Measurements from ENCODE around the gene ABLIM2. TPM values are rescaled to one million over a fixed set of nuclear protein-coding genes. Genes with fewer than 3 reads are reported as not detected.

The ABLIM2 gene
- total RNA-seq, 2 donors from 2014 or later: 6.0 to 20.8 TPM

DNA sequence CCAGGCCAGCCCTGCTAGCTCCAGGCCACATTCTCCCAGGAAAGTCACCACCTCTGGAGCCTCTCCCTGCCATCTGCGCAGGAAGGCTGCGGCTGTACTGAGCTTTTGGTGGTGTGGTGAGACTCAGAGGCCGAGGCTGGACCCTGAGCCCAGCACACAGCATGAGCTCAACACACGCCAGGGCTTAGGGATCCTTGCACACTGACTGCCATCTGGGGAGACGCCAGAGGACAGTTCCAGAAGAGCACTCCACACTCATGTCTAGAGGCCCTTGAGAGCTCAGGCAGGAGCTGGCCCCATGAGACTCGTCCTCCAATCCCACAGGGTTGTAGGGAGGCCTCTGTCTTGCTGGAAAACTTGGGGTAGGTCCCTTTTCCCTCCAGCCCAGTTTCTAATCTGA lies 40.6 kb downstream of the ABLIM2 start:
- TF ChIP-seq, protein P1, sequence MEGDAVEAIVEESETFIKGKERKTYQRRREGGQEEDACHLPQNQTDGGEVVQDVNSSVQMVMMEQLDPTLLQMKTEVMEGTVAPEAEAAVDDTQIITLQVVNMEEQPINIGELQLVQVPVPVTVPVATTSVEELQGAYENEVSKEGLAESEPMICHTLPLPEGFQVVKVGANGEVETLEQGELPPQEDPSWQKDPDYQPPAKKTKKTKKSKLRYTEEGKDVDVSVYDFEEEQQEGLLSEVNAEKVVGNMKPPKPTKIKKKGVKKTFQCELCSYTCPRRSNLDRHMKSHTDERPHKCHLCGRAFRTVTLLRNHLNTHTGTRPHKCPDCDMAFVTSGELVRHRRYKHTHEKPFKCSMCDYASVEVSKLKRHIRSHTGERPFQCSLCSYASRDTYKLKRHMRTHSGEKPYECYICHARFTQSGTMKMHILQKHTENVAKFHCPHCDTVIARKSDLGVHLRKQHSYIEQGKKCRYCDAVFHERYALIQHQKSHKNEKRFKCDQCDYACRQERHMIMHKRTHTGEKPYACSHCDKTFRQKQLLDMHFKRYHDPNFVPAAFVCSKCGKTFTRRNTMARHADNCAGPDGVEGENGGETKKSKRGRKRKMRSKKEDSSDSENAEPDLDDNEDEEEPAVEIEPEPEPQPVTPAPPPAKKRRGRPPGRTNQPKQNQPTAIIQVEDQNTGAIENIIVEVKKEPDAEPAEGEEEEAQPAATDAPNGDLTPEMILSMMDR (IDR thresholded peaks at IDR 0.05): no peak
- TF ChIP-seq POLR2A (IDR thresholded peaks at IDR 0.05): no peak
- intact Hi-C loops (cut with DNase I): no loop called here
- 94 to 95% methylated on average over 2 to 6 of the region's 6 CpGs for WGBS, 2 donors

DNA sequence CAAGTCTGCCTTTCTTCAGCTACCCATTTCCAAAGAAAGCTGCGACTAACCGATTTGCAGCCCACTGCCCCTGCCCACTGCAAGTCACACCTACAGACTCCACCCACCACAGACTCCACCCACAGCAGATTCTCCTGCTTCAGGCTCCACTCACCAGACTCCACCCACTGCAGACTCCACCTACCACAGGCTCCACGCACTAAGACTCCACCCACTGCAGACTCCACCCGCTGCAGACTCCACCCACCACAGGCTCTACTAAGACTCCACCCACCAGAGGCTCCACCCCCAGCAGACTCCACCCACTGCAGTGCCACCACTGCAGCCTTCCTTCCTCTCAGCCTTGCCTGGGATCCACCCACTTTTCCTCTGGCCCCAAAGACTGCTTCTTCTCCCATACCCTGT lies 41.3 kb downstream of the ABLIM2 start:
- Histone ChIP-seq H3K4me1 (peaks cover 42% of the 10 kb centered on the region), H3K36me3 (replicated peaks in 1 of 2; ENCODE audit: insufficient read depth in 1 of 2, low read depth in 2 of 2) (no peaks in the 10 kb centered on the region), H3K27me3 (no peaks in the 10 kb centered on the region), H3K27ac (no peak overlapping the region), H3K9me3 (no peaks in the 10 kb centered on the region), H3K4me3 (no peak overlapping the region)
- ATAC-seq (peak; percentile 45), DNase-seq (peak; percentile 73 to 92 (median 75))
- TF ChIP-seq POLR2A (IDR thresholded peaks at IDR 0.05): no peak
- TF ChIP-seq, protein P1 (IDR thresholded peaks at IDR 0.05): no peak
- 42 to 53% methylated on average over 4 of the region's 4 CpGs for WGBS, 2 donors
- intact Hi-C loops (cut with DNase I): no loop called here

More for the DNA sequence above, 40.6 kb downstream of the ABLIM2 start:
- H3K36me3 ChIP-seq (replicated peaks in 1 of 2; ENCODE audit: insufficient read depth in 1 of 2, low read depth in 2 of 2): no peaks in the 10 kb centered on the region
- DNase-seq (no peak), ATAC-seq (no peak)
- H3K9me3 ChIP-seq: no peaks in the 10 kb centered on the region
- no peaks in the 10 kb centered on the region for H3K27me3 ChIP-seq
- peaks cover 35% of the 10 kb centered on the region for H3K4me1 ChIP-seq
- H3K4me3 ChIP-seq: no peak overlapping the region
- H3K27ac ChIP-seq: no peak overlapping the region

DNA sequence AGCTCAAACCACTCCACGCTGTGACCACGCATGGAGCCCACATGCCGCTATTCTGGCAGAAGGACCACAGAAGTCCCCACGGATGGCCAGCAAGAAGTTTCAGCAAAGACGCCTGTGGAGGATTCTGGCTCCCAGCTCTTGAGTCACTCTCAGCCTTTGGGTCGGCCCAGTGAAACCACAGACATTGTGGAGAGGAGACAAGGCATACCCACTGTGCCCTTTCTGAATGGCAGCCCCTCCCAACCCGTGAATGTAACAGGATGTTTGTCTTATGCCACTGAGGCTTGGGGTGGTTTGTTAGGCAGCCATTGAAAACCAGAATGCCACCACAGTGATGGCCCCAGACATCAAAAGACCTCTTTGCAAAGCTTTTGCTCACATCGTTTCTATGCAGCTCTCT lies 42.7 kb downstream of the ABLIM2 start:
- no peak for DNase-seq
- no peaks in the 10 kb centered on the region for H3K27me3 ChIP-seq
- 75 to 81% methylated on average over 5 to 8 of the region's 8 CpGs for WGBS, 2 donors

DNA sequence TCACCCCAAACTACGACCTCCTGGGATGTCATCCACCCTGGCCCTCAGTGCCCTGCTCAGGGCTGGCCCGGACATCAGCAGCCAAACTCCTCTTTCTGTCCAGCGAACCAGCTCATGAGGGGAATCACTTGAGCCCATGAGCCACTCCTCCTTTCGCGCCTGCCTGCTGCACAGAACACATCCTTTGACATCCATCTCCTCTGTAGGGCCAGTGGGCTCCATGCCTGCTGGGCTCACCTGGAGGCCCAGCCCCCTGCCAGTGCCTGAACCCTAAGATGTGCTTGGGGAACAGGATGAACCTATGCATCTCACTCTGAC lies 43.5 kb downstream of the ABLIM2 start:
- H3K4me1 ChIP-seq: peaks cover 33% of the 10 kb centered on the region
- ATAC-seq (no peak), DNase-seq (no peak)
- WGBS, 2 donors: 72 to 90% methylated on average over 2 to 5 of the region's 5 CpGs
- no peaks in the 10 kb centered on the region for H3K9me3 ChIP-seq
- TF ChIP-seq POLR2A (IDR thresholded peaks at IDR 0.05): no peak
- H3K4me3 ChIP-seq: no peak overlapping the region
- no peaks in the 10 kb centered on the region for H3K27me3 ChIP-seq
- peak overlapping the region in 3 of 4 donors; percentile 72 to 82 (median 77) for H3K27ac ChIP-seq
- H3K36me3 ChIP-seq (replicated peaks in 1 of 2; ENCODE audit: insufficient read depth in 1 of 2, low read depth in 2 of 2): no peaks in the 10 kb centered on the region
- intact Hi-C loops (cut with DNase I): no loop called here

More for the DNA sequence above, 42.7 kb downstream of the ABLIM2 start:
- Histone ChIP-seq H3K27ac (peak overlapping the region in 1 of 4 donors; percentile 77), H3K4me1 (peaks cover 40% of the 10 kb centered on the region), H3K36me3 (replicated peaks in 1 of 2; ENCODE audit: insufficient read depth in 1 of 2, low read depth in 2 of 2) (no peaks in the 10 kb centered on the region), H3K9me3 (no peaks in the 10 kb centered on the region), H3K4me3 (no peak overlapping the region)
- TF ChIP-seq, protein P1 (IDR thresholded peaks at IDR 0.05): no peak
- no peak for TF ChIP-seq POLR2A (IDR thresholded peaks at IDR 0.05)
- ATAC-seq: no peak
- intact Hi-C loops (cut with DNase I): no loop called here

DNA sequence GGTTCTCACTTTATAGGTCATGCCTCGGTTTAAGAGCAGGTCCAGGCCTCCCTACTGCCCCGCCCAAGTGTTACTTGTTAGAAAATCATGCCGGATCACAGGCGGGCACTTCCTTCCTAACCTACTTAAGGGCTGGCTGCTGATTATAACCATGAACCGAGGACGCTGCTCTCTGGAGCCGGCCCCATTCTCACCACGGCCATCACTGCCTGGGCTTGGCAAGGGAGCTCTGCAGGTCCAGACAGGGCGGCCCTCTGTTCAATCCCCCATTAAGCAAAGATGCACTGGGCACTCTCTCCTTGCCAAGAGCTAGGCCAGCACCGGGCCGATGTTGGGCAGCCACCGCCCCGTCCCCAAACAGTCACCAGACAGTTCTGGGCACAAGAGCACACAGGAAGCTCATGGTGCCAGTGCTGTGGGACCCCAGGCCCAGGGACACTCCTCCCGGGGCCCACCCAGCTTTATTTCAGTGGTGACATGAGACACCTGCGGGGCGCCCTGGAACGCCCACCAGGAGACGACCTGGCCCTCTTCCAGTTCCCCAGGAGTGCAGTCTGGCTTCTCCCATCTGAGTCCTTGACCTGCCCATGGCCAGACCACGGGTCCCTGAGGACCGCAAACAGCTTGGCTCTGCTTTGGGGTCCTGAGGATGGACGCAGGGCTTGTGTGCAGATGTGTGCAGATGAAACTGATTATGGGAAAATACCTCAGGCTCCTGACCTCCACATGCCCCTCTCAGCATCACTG lies 44.0 kb downstream of the ABLIM2 start:
- peak in 2 of 4 donors; percentile 28 to 37 for DNase-seq
- H3K9me3 ChIP-seq: no peaks in the 10 kb centered on the region
- H3K4me3 ChIP-seq: no peak overlapping the region
- TF ChIP-seq, protein P1 (IDR thresholded peaks at IDR 0.05): no peak
- TF ChIP-seq POLR2A (IDR thresholded peaks at IDR 0.05): no peak
- H3K36me3 ChIP-seq (replicated peaks in 1 of 2; ENCODE audit: insufficient read depth in 1 of 2, low read depth in 2 of 2): no peaks in the 10 kb centered on the region
- H3K27ac ChIP-seq: peak overlapping the region; percentile 72 to 82 (median 76)
- 33 to 49% methylated on average over 7 to 21 of the region's 21 CpGs for WGBS, 2 donors
- intact Hi-C loops (cut with DNase I): no loop called here
- ATAC-seq: no peak
- H3K27me3 ChIP-seq: no peaks in the 10 kb centered on the region
- peaks cover 33% of the 10 kb centered on the region for H3K4me1 ChIP-seq

Data from body of pancreas (tissue), 4 donors.